ENCODE data around the gene NR4A2. TPM values are rescaled to one million over a fixed set of nuclear protein-coding genes. Genes with fewer than 3 reads are reported as not detected.
A peak's percentile ranks its signal among the peaks of the same experiment; 100 is the strongest.

Gene NR4A2
- total and polyA plus RNA-seq, 2 experiments from 2014 or later: 0.35 to 0.36 TPM

DNA sequence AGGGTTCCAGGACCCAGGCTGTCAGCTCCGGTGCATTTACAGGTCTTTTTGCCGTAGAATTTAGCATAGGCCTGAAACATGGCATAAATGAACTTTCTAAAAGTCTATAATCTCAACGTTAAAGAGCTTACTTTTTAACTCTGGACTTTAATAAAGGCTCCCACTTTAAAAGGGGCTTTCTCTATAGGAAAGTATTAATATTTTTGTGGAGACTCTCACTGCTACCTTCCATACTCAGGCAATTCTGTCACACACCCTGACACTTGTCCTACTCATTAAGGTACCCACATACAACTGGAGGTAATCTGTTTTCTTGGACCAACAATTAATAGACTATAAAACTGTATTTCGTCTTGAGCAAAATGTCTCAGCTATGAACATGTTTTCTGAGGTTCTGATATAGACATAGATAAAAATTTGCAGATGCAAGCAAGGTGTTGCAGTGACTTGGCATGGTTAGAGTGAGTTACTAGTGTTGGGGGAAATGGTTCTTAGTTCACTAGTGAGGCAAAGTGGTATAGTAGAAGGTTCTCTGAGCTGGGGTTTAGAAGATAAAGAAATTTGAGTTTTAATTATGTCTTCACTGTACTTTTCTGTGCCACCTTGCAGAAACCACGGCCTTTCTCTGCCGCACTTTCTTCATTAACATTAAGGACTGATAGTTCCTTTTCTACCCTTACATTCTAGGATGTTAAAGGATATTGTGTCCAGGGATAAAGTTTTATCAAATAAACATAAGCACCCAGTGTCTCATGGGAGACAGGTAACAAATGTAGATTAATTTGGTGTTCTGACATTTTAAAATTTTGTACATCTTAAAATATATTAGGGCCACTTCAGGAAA lies 10.8 kb upstream of the NR4A2 start:
- Histone ChIP-seq H3K4me3 (peak overlapping the region; percentile 98), H3K27me3 (no peaks in the 10 kb centered on the region), H3K4me1 (ENCODE audit: low read depth) (peaks cover 7% of the 10 kb centered on the region), H3K27ac (peak overlapping the region; percentile 98), H3K36me3 (no peaks in the 10 kb centered on the region), H3K9me3 (ENCODE audit: low read depth) (no peaks in the 10 kb centered on the region)
- no peak for DNase-seq (ENCODE audit: low read depth in 1 of 2, low spot score in 1 of 2)
- TF ChIP-seq, protein P1, sequence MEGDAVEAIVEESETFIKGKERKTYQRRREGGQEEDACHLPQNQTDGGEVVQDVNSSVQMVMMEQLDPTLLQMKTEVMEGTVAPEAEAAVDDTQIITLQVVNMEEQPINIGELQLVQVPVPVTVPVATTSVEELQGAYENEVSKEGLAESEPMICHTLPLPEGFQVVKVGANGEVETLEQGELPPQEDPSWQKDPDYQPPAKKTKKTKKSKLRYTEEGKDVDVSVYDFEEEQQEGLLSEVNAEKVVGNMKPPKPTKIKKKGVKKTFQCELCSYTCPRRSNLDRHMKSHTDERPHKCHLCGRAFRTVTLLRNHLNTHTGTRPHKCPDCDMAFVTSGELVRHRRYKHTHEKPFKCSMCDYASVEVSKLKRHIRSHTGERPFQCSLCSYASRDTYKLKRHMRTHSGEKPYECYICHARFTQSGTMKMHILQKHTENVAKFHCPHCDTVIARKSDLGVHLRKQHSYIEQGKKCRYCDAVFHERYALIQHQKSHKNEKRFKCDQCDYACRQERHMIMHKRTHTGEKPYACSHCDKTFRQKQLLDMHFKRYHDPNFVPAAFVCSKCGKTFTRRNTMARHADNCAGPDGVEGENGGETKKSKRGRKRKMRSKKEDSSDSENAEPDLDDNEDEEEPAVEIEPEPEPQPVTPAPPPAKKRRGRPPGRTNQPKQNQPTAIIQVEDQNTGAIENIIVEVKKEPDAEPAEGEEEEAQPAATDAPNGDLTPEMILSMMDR (IDR thresholded peaks at IDR 0.05; ENCODE audit: low read depth, low read length): no peak

DNA sequence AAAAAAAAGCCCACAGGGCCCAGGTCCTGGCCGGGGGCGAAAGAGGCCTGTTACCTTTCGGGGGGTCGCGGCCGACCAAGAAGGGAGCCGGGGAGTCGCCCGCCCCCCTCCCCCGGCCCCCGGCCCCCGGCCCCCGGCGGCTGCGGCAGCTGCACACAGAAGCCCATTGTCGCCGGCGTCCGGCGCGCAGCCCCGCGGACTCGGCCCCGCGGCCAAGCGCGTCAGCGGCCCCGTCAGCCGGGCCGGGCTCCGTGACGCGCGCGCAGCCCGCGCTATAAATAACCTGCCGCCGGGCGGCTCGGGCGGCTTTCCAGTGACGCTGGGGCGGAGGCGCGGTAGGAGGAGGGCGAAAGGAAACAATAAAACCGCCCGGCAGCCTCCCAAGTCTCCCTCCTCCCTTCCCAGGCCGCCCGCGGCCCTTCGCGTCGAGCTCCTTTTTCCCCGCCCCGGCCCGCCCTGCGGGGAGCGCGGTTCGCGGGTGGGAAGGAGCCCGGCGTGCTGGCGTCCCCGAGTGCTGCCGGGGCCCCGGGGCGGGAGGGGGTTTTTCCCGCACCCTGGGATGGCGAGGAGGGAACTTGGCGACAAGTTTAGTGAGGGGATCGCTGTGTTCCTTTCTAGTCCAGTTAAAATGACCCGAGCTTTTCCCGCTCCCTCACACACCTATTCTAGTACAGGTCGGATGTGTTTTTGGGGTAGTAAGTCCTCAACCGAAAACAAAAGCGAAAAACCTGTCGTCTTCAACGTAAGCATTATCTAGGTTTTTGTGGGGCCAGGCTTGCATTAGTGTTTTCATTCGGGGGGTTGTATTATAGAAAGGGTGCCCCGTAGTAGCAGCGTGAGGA lies 10.0 kb upstream of the NR4A2 start:
- H3K9me3 ChIP-seq (ENCODE audit: low read depth): no peaks in the 10 kb centered on the region
- peaks cover 7% of the 10 kb centered on the region for H3K4me1 ChIP-seq (ENCODE audit: low read depth)

DNA sequence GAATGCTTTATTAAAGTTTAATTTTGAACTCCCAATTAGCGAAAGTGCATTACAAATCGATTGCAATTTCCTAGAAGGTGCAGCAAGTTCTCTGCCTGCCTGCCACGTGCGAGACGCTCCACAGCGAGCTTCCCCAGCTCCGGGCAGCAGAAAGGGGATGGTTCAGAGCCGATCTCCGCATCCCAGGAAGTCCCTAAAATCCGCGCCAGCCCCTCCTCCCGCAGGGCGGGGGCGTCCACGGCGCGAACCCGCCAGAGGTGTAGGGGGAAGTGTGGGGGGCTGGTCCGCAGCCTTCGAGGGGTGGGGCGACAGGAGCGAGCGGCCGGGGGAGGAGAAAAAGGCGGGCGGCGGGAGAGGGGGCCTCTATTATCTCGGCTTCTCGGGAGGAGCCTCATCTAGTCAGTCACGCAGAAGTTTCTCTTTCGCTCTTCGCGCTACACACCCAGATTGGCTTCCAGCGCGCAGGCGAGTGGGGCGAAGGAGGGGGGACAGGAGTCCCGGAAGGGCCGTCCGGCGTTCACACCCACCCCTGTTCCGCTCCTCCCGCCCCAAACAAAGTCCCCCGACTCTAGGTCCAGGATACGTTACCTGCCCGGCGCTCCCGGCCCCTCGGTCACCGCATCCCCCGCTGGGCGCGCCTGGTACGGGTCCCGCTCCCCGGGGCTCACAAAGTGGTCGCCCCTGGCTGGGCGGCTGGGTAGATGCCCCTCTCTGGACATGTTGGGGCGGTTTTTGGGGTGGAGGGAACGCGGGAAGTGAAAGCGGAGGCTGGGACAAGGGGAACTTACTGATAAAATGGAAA lies 9.1 kb upstream of the NR4A2 start:
- Histone ChIP-seq H3K9me3 (ENCODE audit: low read depth) (no peaks in the 10 kb centered on the region), H3K36me3 (no peaks in the 10 kb centered on the region), H3K27ac (peak overlapping the region; percentile 98), H3K4me3 (peak overlapping the region; percentile 98), H3K27me3 (no peaks in the 10 kb centered on the region), H3K4me1 (ENCODE audit: low read depth) (peaks cover 7% of the 10 kb centered on the region)
- TF ChIP-seq, protein P1 (IDR thresholded peaks at IDR 0.05; ENCODE audit: low read depth, low read length): no peak
- DNase-seq (ENCODE audit: low read depth in 1 of 2, low spot score in 1 of 2): peak; percentile 87 to 97

More for the DNA sequence above, 10.0 kb upstream of the NR4A2 start:
- peak overlapping the region; percentile 98 for H3K27ac ChIP-seq
- no peaks in the 10 kb centered on the region for H3K36me3 ChIP-seq
- H3K4me3 ChIP-seq: peak overlapping the region; percentile 98
- TF ChIP-seq, protein P1 (IDR thresholded peaks at IDR 0.05; ENCODE audit: low read depth, low read length): no peak
- DNase-seq (ENCODE audit: low read depth in 1 of 2, low spot score in 1 of 2): peak; percentile 96 to 97
- no peaks in the 10 kb centered on the region for H3K27me3 ChIP-seq

DNA sequence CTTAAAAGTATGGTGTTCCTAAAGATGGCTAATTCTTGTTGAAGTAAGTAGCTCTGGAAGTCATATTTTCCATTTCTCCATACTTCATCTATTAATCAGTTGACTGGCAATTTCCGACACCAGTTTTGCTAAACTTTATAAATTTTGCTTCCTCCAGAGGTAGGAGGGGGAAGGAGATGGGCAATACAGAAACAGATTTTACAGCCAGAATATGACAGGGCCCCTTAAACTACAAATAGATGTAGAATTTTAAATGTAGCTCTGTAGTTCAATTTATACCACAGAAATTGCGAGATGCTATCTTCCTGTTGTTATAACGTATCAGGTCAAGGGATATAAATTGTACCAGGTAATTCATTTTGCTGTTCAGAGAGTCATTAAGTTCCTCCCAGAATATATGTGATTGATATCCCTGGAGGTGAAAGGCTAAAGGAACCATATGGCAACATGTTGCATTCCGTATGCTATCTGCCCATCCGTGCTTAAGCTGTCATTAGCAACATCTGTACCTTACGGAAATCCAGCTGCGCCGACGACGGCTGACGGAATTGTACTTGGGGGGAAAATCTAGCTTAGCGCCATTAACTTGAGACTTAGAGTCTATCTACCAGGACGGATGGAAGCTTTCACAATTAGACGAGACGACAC lies 8.4 kb upstream of the NR4A2 start:
- Histone ChIP-seq H3K4me3 (peak overlapping the region; percentile 98), H3K27me3 (no peaks in the 10 kb centered on the region), H3K9me3 (ENCODE audit: low read depth) (no peaks in the 10 kb centered on the region), H3K27ac (peak overlapping the region; percentile 98), H3K36me3 (no peaks in the 10 kb centered on the region), H3K4me1 (ENCODE audit: low read depth) (peaks cover 7% of the 10 kb centered on the region)
- peak in 1 of 2 donors; percentile 23 for DNase-seq (ENCODE audit: low read depth in 1 of 2, low spot score in 1 of 2)
- TF ChIP-seq, protein P1 (IDR thresholded peaks at IDR 0.05; ENCODE audit: low read depth, low read length): no peak

DNA sequence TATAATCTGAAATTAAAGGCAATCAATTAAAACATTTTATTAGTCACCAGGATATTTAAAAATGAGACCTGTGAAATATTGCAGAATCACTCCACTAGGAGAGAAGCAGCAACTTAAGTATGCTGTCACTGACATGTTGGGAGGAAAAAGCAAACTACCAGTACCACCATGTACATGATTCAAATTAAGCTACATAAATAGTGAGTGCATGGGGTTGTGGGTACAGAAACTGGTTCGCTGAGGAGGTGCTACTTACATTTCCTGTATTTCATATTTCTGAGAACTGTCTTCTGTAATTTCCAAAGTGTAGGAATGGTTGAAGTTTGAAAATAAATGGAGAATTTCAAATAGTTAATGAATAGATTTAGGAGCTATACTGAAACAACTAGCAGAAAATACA lies 7.9 kb upstream of the NR4A2 start:
- no peaks in the 10 kb centered on the region for H3K9me3 ChIP-seq (ENCODE audit: low read depth)
- TF ChIP-seq, protein P1 (IDR thresholded peaks at IDR 0.05; ENCODE audit: low read depth, low read length): no peak
- peaks cover 7% of the 10 kb centered on the region for H3K4me1 ChIP-seq (ENCODE audit: low read depth)
- DNase-seq (ENCODE audit: low read depth in 1 of 2, low spot score in 1 of 2): no peak
- H3K4me3 ChIP-seq: no peak overlapping the region
- no peaks in the 10 kb centered on the region for H3K27me3 ChIP-seq
- no peak overlapping the region for H3K27ac ChIP-seq
- H3K36me3 ChIP-seq: no peaks in the 10 kb centered on the region

Measured in cardiac muscle cell (in vitro differentiated cells and primary cell).